ENCODE data around the gene NEUROD4. TPM values are rescaled to one million over a fixed set of nuclear protein-coding genes. Genes with fewer than 3 reads are reported as not detected.

The NEUROD4 gene
- total RNA-seq, 1 experiment from 2014 or later = not detected

- Histone ChIP-seq H3K9ac (ENCODE audit: low read length) (no peak overlapping the region), H4K20me1 (ENCODE audit: low read length) (no peaks in the 10 kb centered on the region), H3K9me2 (replicated peaks; ENCODE audit: low read length) (no peaks in the 10 kb centered on the region), H3K36me3 (ENCODE audit: low read depth, low read length) (no peaks in the 10 kb centered on the region), H3K4me2 (ENCODE audit: low read length) (no peak overlapping the region), H3K4me3 (ENCODE audit: low read length) (no peak overlapping the region), H3F3A (ENCODE audit: low read length, unreplicated experiment) (no peaks in the 10 kb centered on the region), H3K27ac (ENCODE audit: low read length) (no peak overlapping the region), H3K9me3 (ENCODE audit: low read length) (no peaks in the 10 kb centered on the region), H3K79me2 (ENCODE audit: low read length) (no peaks in the 10 kb centered on the region), H2AFZ (ENCODE audit: low read length) (no peak overlapping the region), H3K27me3 (ENCODE audit: low read length) (peaks cover 66% of the 10 kb centered on the region), H3K4me1 (ENCODE audit: insufficient read depth, low read length) (no peaks in the 10 kb centered on the region)
- DNase-seq = no peak
- no TSS peak for BruUV-seq (replicated peaks)
- intact Hi-C loops (cut with micrococcal nuclease) = no loop called here
- TF ChIP-seq EZH2phosphoT487 (IDR thresholded peaks at IDR 0.05; ENCODE audit: borderline replicate concordance, low read length) (no peak), EZH2 (IDR thresholded peaks at IDR 0.05; ENCODE audit: low read length, unreplicated experiment) (no peak), CTCF (conservative IDR thresholded peaks at IDR 0.05; ENCODE audit: low read depth, low read length) (no peak)
- ChIA-PET CTCF (no interaction called here), POLR2A (ENCODE audit: unreplicated experiment) (no interaction called here)
- no peak for ATAC-seq
These were observed 23.6 kb upstream of the NEUROD4 start for GRCh38 chr12:54996205-54996604.

- no peaks in the 10 kb centered on the region for H3K79me2 ChIP-seq (ENCODE audit: low read length)
- no peaks in the 10 kb centered on the region for H3F3A ChIP-seq (ENCODE audit: low read length, unreplicated experiment)
- intact Hi-C loops (cut with micrococcal nuclease) = no loop called here
- H3K4me2 ChIP-seq (ENCODE audit: low read length) = no peak overlapping the region
- H3K4me3 ChIP-seq (ENCODE audit: low read length) = no peak overlapping the region
- no peak overlapping the region for H3K9ac ChIP-seq (ENCODE audit: low read length)
- no peak for DNase-seq
- no peaks in the 10 kb centered on the region for H4K20me1 ChIP-seq (ENCODE audit: low read length)
- H3K9me2 ChIP-seq (replicated peaks; ENCODE audit: low read length) = no peaks in the 10 kb centered on the region
- H3K27ac ChIP-seq (ENCODE audit: low read length) = no peak overlapping the region
- no TSS peak for BruUV-seq (replicated peaks)
- ChIA-PET CTCF (no interaction called here), POLR2A (ENCODE audit: unreplicated experiment) (no interaction called here)
- TF ChIP-seq EZH2 (IDR thresholded peaks at IDR 0.05; ENCODE audit: low read length, unreplicated experiment) = no peak
- TF ChIP-seq EZH2phosphoT487 (IDR thresholded peaks at IDR 0.05; ENCODE audit: borderline replicate concordance, low read length) = no peak
- no peak for TF ChIP-seq CTCF (conservative IDR thresholded peaks at IDR 0.05; ENCODE audit: low read depth, low read length)
- H3K27me3 ChIP-seq (ENCODE audit: low read length) = peaks cover 77% of the 10 kb centered on the region
- H3K36me3 ChIP-seq (ENCODE audit: low read depth, low read length) = no peaks in the 10 kb centered on the region
- no peak for ATAC-seq
- no peak overlapping the region for H2AFZ ChIP-seq (ENCODE audit: low read length)
- no peaks in the 10 kb centered on the region for H3K9me3 ChIP-seq (ENCODE audit: low read length)
- H3K4me1 ChIP-seq (ENCODE audit: insufficient read depth, low read length) = no peaks in the 10 kb centered on the region
These were observed 21.7 kb upstream of the NEUROD4 start for GRCh38 chr12:54997929-54998522.

- peaks cover 87% of the 10 kb centered on the region for H3K27me3 ChIP-seq (ENCODE audit: low read length)
- no peaks in the 10 kb centered on the region for H3K9me2 ChIP-seq (replicated peaks; ENCODE audit: low read length)
- H3K4me2 ChIP-seq (ENCODE audit: low read length) = no peak overlapping the region
- H3K4me3 ChIP-seq (ENCODE audit: low read length) = no peak overlapping the region
- ChIA-PET POLR2A (ENCODE audit: unreplicated experiment) (no interaction called here), CTCF (no interaction called here)
- ATAC-seq (no peak), DNase-seq (peak; percentile 5)
- TF ChIP-seq EZH2 (IDR thresholded peaks at IDR 0.05; ENCODE audit: low read length, unreplicated experiment) (no peak), CTCF (conservative IDR thresholded peaks at IDR 0.05; ENCODE audit: low read depth, low read length) (no peak), EZH2phosphoT487 (IDR thresholded peaks at IDR 0.05; ENCODE audit: borderline replicate concordance, low read length) (no peak)
- H3K9ac ChIP-seq (ENCODE audit: low read length) = no peak overlapping the region
- H3K27ac ChIP-seq (ENCODE audit: low read length) = no peak overlapping the region
- H3F3A ChIP-seq (ENCODE audit: low read length, unreplicated experiment) = no peaks in the 10 kb centered on the region
- H3K4me1 ChIP-seq (ENCODE audit: insufficient read depth, low read length) = no peaks in the 10 kb centered on the region
- no peaks in the 10 kb centered on the region for H3K9me3 ChIP-seq (ENCODE audit: low read length)
- H3K79me2 ChIP-seq (ENCODE audit: low read length) = no peaks in the 10 kb centered on the region
- H2AFZ ChIP-seq (ENCODE audit: low read length) = no peak overlapping the region
- BruUV-seq (replicated peaks) = no TSS peak
- H3K36me3 ChIP-seq (ENCODE audit: low read depth, low read length) = no peaks in the 10 kb centered on the region
- no peaks in the 10 kb centered on the region for H4K20me1 ChIP-seq (ENCODE audit: low read length)
- intact Hi-C loops (cut with micrococcal nuclease) = no loop called here
These were observed 20.7 kb upstream of the NEUROD4 start for GRCh38 chr12:54998958-54999510.

Data from PC-3 (cell line).